H1 (cell line): ENCODE results near the gene ABCA9. TPM values are rescaled to one million over a fixed set of nuclear protein-coding genes. Genes with fewer than 3 reads are reported as not detected.

Experiments used
- CTCF ChIA-PET: fragments of 300-600 bp; sonication (Branson Sonifier 250); formaldehyde crosslinking; loops from one replicate; lab custom pipeline; 2021; ENCODE audit not compliant: partially characterized antibody; lab: Charles Lee
- POLR2A ChIA-PET: fragments of 300-600 bp; sonication (Branson Sonifier 250); formaldehyde crosslinking; loops from one replicate; lab custom pipeline; 2021; ENCODE audit warnings: inconsistent platforms; ENCODE audit not compliant: partially characterized antibody; lab: Charles Lee
- DNase-seq, 2 experiments: peaks; one replicate each; pipeline versions ENCODE4 v3.0.0 to v3.0.0-alpha.2; 2010 to 2022; ENCODE audit warnings: low spot score in 2 of 2, low read depth in 1 of 2, mixed read lengths in 1 of 2
- FAIRE-seq: peaks from 2 replicates; lab custom pipeline; 2011; peaks lifted over from hg19 to GRCh38; lab: Jason Lieb, UNC
- H2AFZ ChIP-seq: 2 replicates; pipeline ENCODE4 v1.8.1; 2012; ENCODE audit warnings: low read length, inconsistent platforms
- H2AK5ac ChIP-seq: 2 replicates; pipeline ENCODE4 v1.6.1; 2013; ENCODE audit warnings: low read depth, low read length
- H2BK120ac ChIP-seq: replicated peaks from 2 replicates; pipeline ENCODE3; 2013; ENCODE audit warnings: low read depth, low read length, inconsistent platforms
- H2BK12ac ChIP-seq: 2 replicates; pipeline ENCODE4 v1.6.1; 2013; ENCODE audit warnings: low read depth, low read length
- H2BK15ac ChIP-seq: 2 replicates; pipeline ENCODE4 v1.6.1; 2013; ENCODE audit warnings: low read length
- H2BK20ac ChIP-seq: 2 replicates; pipeline ENCODE4 v1.6.1; 2013; ENCODE audit warnings: low read length
- H2BK5ac ChIP-seq: 2 replicates; pipeline ENCODE4 v1.6.1; 2013; ENCODE audit warnings: low read depth, low read length
- H3K14ac ChIP-seq: 2 replicates; pipeline ENCODE4 v1.6.1; 2013; ENCODE audit warnings: inconsistent platforms; ENCODE audit not compliant: insufficient read length
- H3K18ac ChIP-seq: 2 replicates; pipeline ENCODE4 v1.6.1; 2013; ENCODE audit warnings: low read length; ENCODE audit errors: extremely low read depth
- H3K23ac ChIP-seq: 2 replicates; pipeline ENCODE4 v1.6.1; 2013; ENCODE audit warnings: inconsistent platforms; ENCODE audit not compliant: insufficient read length
- H3K23me2 ChIP-seq: 2 replicates; pipeline ENCODE4 v1.6.1; 2013; ENCODE audit warnings: low read depth, low read length
- H3K27ac ChIP-seq: 2 replicates; pipeline ENCODE4 v1.6.1; 2011; ENCODE audit warnings: low read depth, low read length, inconsistent platforms
- H3K27me3 ChIP-seq, 4 experiments: replicated peaks in 1 of 4; 1 replicate in 1 of 4; 2 replicates in 3 of 4; pipeline versions ENCODE4 v1.6.1 to v1.8.1; 2011 to 2013; ENCODE audit warnings: low read length in 3 of 4, mild to moderate bottlenecking in 3 of 4, inconsistent platforms in 2 of 4, mixed read lengths in 2 of 4, moderate library complexity in 1 of 4; ENCODE audit not compliant: control insufficient read depth in 3 of 4, insufficient read depth in 3 of 4; ENCODE audit errors: extremely low read depth in 1 of 4
- H3K36me3 ChIP-seq, 4 experiments: 2 replicates each; pipeline versions ENCODE4 v1.6.1 to v1.8.1; 2011 to 2013; ENCODE audit warnings: mild to moderate bottlenecking in 4 of 4, low read length in 3 of 4, moderate library complexity in 2 of 4, control low read depth in 1 of 4, inconsistent platforms in 1 of 4; ENCODE audit not compliant: insufficient read depth in 4 of 4, control insufficient read depth in 2 of 4
- H3K4ac ChIP-seq: replicated peaks from 2 replicates; pipeline ENCODE3; 2013; ENCODE audit warnings: low read length, low read depth, mixed read lengths, inconsistent platforms; ENCODE audit not compliant: insufficient read length
- H3K4me1 ChIP-seq, 4 experiments: replicated peaks in 1 of 4; 1 replicate in 1 of 4; 2 replicates in 3 of 4; pipeline versions ENCODE4 v1.6.1 to v1.8.1; 2011 to 2013; ENCODE audit warnings: low read length in 3 of 4, inconsistent platforms in 2 of 4, mixed read lengths in 1 of 4; ENCODE audit not compliant: insufficient read depth in 4 of 4, control insufficient read depth in 3 of 4
- H3K4me2 ChIP-seq, 2 experiments: 2 replicates each; pipeline versions ENCODE4 v1.6.1 to v1.8.1; 2011 to 2013; ENCODE audit warnings: low read depth in 2 of 2, low read length in 2 of 2, control low read depth in 1 of 2, inconsistent platforms in 1 of 2, mild to moderate bottlenecking in 1 of 2; ENCODE audit not compliant: insufficient read depth in 1 of 2
- H3K4me3 ChIP-seq, 4 experiments: fragments of 200-600, 300-600 bp in 1 of 4; sonication (generic), shearing (Covaris generic), sonication (Bioruptor Twin) in 1 of 4; 2 replicates each; pipeline versions ENCODE4 v1.5.1 to v1.8.1; 2011 to 2016; ENCODE audit warnings: low read length in 4 of 4, low read depth in 3 of 4, control low read depth in 2 of 4, inconsistent platforms in 2 of 4, mild to moderate bottlenecking in 2 of 4, mixed read lengths in 1 of 4, moderate library complexity in 1 of 4; ENCODE audit not compliant: insufficient read depth in 2 of 4; ENCODE audit errors: extremely low read depth in 1 of 4
- H3K56ac ChIP-seq: replicated peaks from 2 replicates; pipeline ENCODE3; 2013; ENCODE audit warnings: low read depth, mild to moderate bottlenecking, mixed read lengths, low read length, inconsistent platforms; ENCODE audit not compliant: insufficient read length
- H3K79me1 ChIP-seq: 2 replicates; pipeline ENCODE4 v1.6.1; 2013; ENCODE audit warnings: low read depth, low read length, control low read depth
- H3K79me2 ChIP-seq, 2 experiments: 2 replicates each; pipeline versions ENCODE4 v1.6.1 to v1.8.1; 2012 to 2013; ENCODE audit warnings: low read length in 2 of 2, mild to moderate bottlenecking in 2 of 2, inconsistent platforms in 1 of 2; ENCODE audit not compliant: insufficient read depth in 2 of 2, control insufficient read depth in 1 of 2
- H3K9ac ChIP-seq, 4 experiments: replicated peaks in 1 of 4; 1 replicate in 1 of 4; 2 replicates in 3 of 4; pipeline versions ENCODE4 v1.6.1 to v1.8.1; 2011 to 2013; ENCODE audit warnings: low read depth in 3 of 4, low read length in 3 of 4, control low read depth in 2 of 4, mild to moderate bottlenecking in 2 of 4, moderate library complexity in 2 of 4, inconsistent platforms in 1 of 4; ENCODE audit errors: extremely low read depth in 1 of 4
- H3K9me3 ChIP-seq, 2 experiments: 2 replicates each; pipeline versions ENCODE4 v1.6.1 to v1.8.1; 2012 to 2013; ENCODE audit warnings: mild to moderate bottlenecking in 2 of 2, moderate library complexity in 2 of 2, control low read depth in 1 of 2, inconsistent platforms in 1 of 2, low read depth in 1 of 2, low read length in 1 of 2, mixed read lengths in 1 of 2; ENCODE audit not compliant: insufficient read depth in 2 of 2
- H4K20me1 ChIP-seq, 2 experiments: replicated peaks in 1 of 2; 2 replicates each; pipeline versions ENCODE3 to v1.8.1; 2011 to 2013; ENCODE audit warnings: inconsistent platforms in 2 of 2, low read length in 2 of 2, mild to moderate bottlenecking in 1 of 2; ENCODE audit not compliant: insufficient read depth in 2 of 2, control insufficient read depth in 1 of 2
- H4K5ac ChIP-seq: 2 replicates; pipeline ENCODE4 v1.6.1; 2013; ENCODE audit warnings: low read length, low read depth, mixed read lengths, inconsistent platforms; ENCODE audit not compliant: insufficient read length
- H4K8ac ChIP-seq: 2 replicates; pipeline ENCODE4 v1.8.0; 2013; ENCODE audit warnings: mild to moderate bottlenecking, moderate library complexity, low read length, inconsistent platforms; ENCODE audit not compliant: insufficient read depth; ENCODE audit errors: extremely low read depth
- H4K91ac ChIP-seq: replicated peaks from 2 replicates; pipeline ENCODE3; 2013; ENCODE audit warnings: low read length, mixed read lengths, inconsistent platforms; ENCODE audit not compliant: insufficient read length
- CHD1 ChIP-seq: IDR thresholded peaks from 2 replicates; pipeline ENCODE4 v1.6.1; 2012; ENCODE audit warnings: low read depth, low read length, improper control_type of control experiment
- EGR1 ChIP-seq: IDR thresholded peaks from 2 replicates; pipeline ENCODE4 v1.6.1; 2011; ENCODE audit warnings: low read depth, low read length, borderline replicate concordance
- EZH2 ChIP-seq: fragments of 200-600 bp; sonication (generic); IDR thresholded peaks from 2 replicates; pipeline ENCODE4 v1.7.1; 2012; ENCODE audit warnings: low read depth, mild to moderate bottlenecking, moderate library complexity, low read length, inconsistent platforms; ENCODE audit not compliant: severe bottlenecking
- FOSL1 ChIP-seq: IDR thresholded peaks from 2 replicates; pipeline ENCODE4 v1.6.1; 2011; ENCODE audit warnings: mild to moderate bottlenecking, low read depth, low read length, moderate library complexity; ENCODE audit not compliant: insufficient read depth
- RAD21 ChIP-seq, 2 experiments: IDR thresholded peaks in 1 of 2; conservative IDR thresholded peaks in 1 of 2; 2 replicates each; pipeline ENCODE4 v1.6.1; 2011; ENCODE audit warnings: low read depth in 2 of 2, low read length in 2 of 2, improper control_type of control experiment in 1 of 2, inconsistent platforms in 1 of 2, mild to moderate bottlenecking in 1 of 2, moderate library complexity in 1 of 2
- RBBP5 ChIP-seq: IDR thresholded peaks from 2 replicates; pipeline ENCODE4 v1.7.1; 2012; ENCODE audit warnings: low read depth, mild to moderate bottlenecking, inconsistent platforms, low read length, moderate library complexity, borderline replicate concordance
- RFX5 ChIP-seq: IDR thresholded peaks from 2 replicates; pipeline ENCODE4 v1.6.1; 2011; ENCODE audit warnings: low read depth, low read length, improper control_type of control experiment, borderline replicate concordance
- SIN3A ChIP-seq, 2 experiments: IDR thresholded peaks in 1 of 2; conservative IDR thresholded peaks in 1 of 2; 2 replicates each; pipeline ENCODE4 v1.6.1; 2011 to 2012; ENCODE audit warnings: low read length in 2 of 2, improper control_type of control experiment in 1 of 2, low read depth in 1 of 2, mild to moderate bottlenecking in 1 of 2
- TAF1 ChIP-seq: IDR thresholded peaks from 2 replicates; pipeline ENCODE4 v1.6.1; 2011; ENCODE audit warnings: mild to moderate bottlenecking, low read depth, low read length
- YY1 ChIP-seq: IDR thresholded peaks from 2 replicates; pipeline ENCODE4 v1.6.1; 2011; ENCODE audit warnings: low read depth, mild to moderate bottlenecking, low read length
- WGBS, 2 experiments: shearing (Covaris generic) in 1 of 2; methylation state at CpG; one replicate each; pipeline versions ENCODE4 v1.1.6 to v1.1.7; 2013 to 2015; ENCODE audit warnings: low lambda C conversion rate in 2 of 2, mixed read lengths in 2 of 2, inconsistent platforms in 1 of 2, low coverage in 1 of 2, missing lambda C conversion rate in 1 of 2; ENCODE audit not compliant: insufficient replicate concordance in 2 of 2, insufficient coverage in 1 of 2, insufficient read length in 1 of 2; ENCODE audit errors: extremely low coverage in 1 of 2, missing lambda C conversion rate in 1 of 2; 5-methylcytosine and 5-hydroxymethylcytosine counted together
- polyA plus RNA-seq, 7 experiments: library from polyadenylated mRNA; depleted of rRNA in 3 of 7; stranded (reverse) in 5 of 7; unstranded in 2 of 7; fragments of >200 nt in 5 of 7; fragments of 200-250 nt in 2 of 7; gene quantifications; 1 replicate in 5 of 7; 2 replicates in 1 of 7; 4 replicates in 1 of 7; pipeline versions ENCODE4 v1.2.1 to v1.2.3, GENCODE V29; 2011 to 2013; ENCODE audit warnings: missing spikeins in 2 of 7, mixed read lengths in 2 of 7
- total RNA-seq: library from RNA; stranded (reverse); fragmentation: NEBNext Ultra II Directional; extraction: Animal tissue kit (Norgen Biotek cat#: 25700); gene quantifications from 2 replicates; pipeline ENCODE4 v1.2.1, GENCODE V29; 2021

The ABCA9 gene
- total and polyA plus RNA-seq, 2 of the 8 experiments (the other 6 are each of a cell fraction or from before 2014, with no cell fraction given): not detected

GRCh38 chr17:69086641-69087040, 25.9 kb upstream of the ABCA9 start:
- Histone ChIP-seq H3K79me2 (no peaks in the 10 kb centered on the region), H3K23me2 (no peaks in the 10 kb centered on the region), H3K23ac (no peak overlapping the region), H4K91ac (no peak overlapping the region), H3K4me1 (no peaks in the 10 kb centered on the region), H3K14ac (no peak overlapping the region), H3K4me2 (no peak overlapping the region), H4K20me1 (no peaks in the 10 kb centered on the region), H2BK12ac (no peak overlapping the region), H2BK120ac (no peak overlapping the region), H3K56ac (no peak overlapping the region), H3K4ac (no peak overlapping the region), H3K18ac (no peak overlapping the region), H3K9ac (no peak overlapping the region), H4K5ac (no peak overlapping the region), H3K79me1 (no peaks in the 10 kb centered on the region), H2AFZ (no peak overlapping the region), H2AK5ac (no peak overlapping the region), H3K36me3 (no peaks in the 10 kb centered on the region), H3K9me3 (peaks cover 7 to 9% of the 10 kb centered on the region in 2 experiments; a peak in 3 of 4 replicates), H2BK20ac (no peak overlapping the region), H4K8ac (no peak overlapping the region), H2BK15ac (no peak overlapping the region), H3K27ac (no peak overlapping the region), H2BK5ac (no peak overlapping the region), H3K27me3 (no peaks in the 10 kb centered on the region), H3K4me3 (no peak overlapping the region)
- ChIA-PET CTCF (interaction anchor here (0.6 to 5.3 kb wide), 4 partner anchors 11 to 140 kb away, joined by 3 to 42 read pairs (median 8); no protein-coding TSS in a partner anchor), POLR2A (no interaction called here)
- TF ChIP-seq YY1 (no peak), FOSL1 (no peak), SIN3A (conservative IDR thresholded peaks at IDR 0.05 in 1 of 2, IDR thresholded peaks at IDR 0.05 in 1 of 2; ENCODE audit: low read depth in 1 of 2, low read length in 2 of 2) (no peak), EGR1 (no peak), EZH2 (no peak), CHD1 (no peak), RFX5 (no peak), RAD21 (IDR thresholded peaks at IDR 0.05 in 1 of 2, conservative IDR thresholded peaks at IDR 0.05 in 1 of 2; ENCODE audit: low read depth in 2 of 2, low read length in 2 of 2) (no peak), TAF1 (no peak), RBBP5 (no peak)
- 91% methylated on average over 1 of the region's 1 CpG; no CpG with 5 or more reads in 1 of the 2 experiments for WGBS, 2 experiments
- DNase-seq: no peak
- FAIRE-seq: no peak
